Mammary epithelial cell (primary cell): ENCODE results near the gene LIPA.
"Not testable (repeated sequence)": the region's sequence is repeated elsewhere in the genome, so short reads cannot be mapped to it uniquely, and the experiment has no call there.

Source experiments
- EZH2 ChIP-seq: IDR thresholded peaks from 2 replicates; pipeline ENCODE4 v1.6.1; 2012; ENCODE audit warnings: low read length, inconsistent platforms, borderline replicate concordance
- TF ChIP-seq, protein P1 (sequence below), 2 donors: IDR thresholded peaks in 1 of 2; conservative IDR thresholded peaks in 1 of 2; 2 replicates each; pipeline ENCODE4 v1.5.1; 2011 to 2012; ENCODE audit warnings: inconsistent platforms in 2 of 2, low read length in 2 of 2, mild to moderate bottlenecking in 2 of 2, control low read depth in 1 of 2, low read depth in 1 of 2; ENCODE audit not compliant: insufficient read depth in 1 of 2; ENCODE audit errors: extremely low read depth in 1 of 2

DNA sequence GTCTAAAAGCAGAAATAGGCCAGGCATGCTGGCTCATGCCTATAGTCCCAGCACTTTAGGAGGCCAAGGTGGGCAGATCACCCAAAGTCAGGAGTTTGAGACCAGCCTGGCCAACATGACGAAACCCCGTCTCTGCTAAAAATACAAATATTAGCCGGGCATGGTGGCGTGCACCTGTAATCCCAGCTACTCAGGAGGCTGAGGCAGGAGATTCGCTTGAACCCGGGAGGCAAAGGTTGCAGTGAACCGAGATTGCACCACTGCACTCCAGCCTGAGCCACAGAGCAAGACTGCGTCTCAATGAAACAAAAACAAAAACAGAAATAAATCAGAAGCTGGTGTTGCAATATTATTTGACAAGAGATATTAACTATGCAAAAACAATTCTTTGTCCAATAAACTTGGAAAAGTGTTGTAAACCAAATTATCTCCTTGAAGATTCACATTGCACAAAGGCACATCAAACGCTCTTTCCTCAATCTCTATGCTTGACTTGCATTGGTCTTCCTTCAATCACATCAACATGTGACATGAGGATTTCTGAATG is 83.1 kb downstream of the LIPA start:
- TF ChIP-seq, protein P1, sequence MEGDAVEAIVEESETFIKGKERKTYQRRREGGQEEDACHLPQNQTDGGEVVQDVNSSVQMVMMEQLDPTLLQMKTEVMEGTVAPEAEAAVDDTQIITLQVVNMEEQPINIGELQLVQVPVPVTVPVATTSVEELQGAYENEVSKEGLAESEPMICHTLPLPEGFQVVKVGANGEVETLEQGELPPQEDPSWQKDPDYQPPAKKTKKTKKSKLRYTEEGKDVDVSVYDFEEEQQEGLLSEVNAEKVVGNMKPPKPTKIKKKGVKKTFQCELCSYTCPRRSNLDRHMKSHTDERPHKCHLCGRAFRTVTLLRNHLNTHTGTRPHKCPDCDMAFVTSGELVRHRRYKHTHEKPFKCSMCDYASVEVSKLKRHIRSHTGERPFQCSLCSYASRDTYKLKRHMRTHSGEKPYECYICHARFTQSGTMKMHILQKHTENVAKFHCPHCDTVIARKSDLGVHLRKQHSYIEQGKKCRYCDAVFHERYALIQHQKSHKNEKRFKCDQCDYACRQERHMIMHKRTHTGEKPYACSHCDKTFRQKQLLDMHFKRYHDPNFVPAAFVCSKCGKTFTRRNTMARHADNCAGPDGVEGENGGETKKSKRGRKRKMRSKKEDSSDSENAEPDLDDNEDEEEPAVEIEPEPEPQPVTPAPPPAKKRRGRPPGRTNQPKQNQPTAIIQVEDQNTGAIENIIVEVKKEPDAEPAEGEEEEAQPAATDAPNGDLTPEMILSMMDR (conservative IDR thresholded peaks at IDR 0.05 in 1 of 2, IDR thresholded peaks at IDR 0.05 in 1 of 2; ENCODE audit: extremely low read depth in 1 of 2, insufficient read depth in 1 of 2, low read depth in 1 of 2, low read length in 2 of 2), result not testable (repeated sequence)
- not testable (repeated sequence) for TF ChIP-seq EZH2
